H9 (cell line): ENCODE results near the gene MYH7. TPM values are rescaled to one million over a fixed set of nuclear protein-coding genes. Genes with fewer than 3 reads are reported as not detected.

ENCODE experiments used
- DNase-seq: peaks from one replicate; pipeline ENCODE4 v3.0.0-alpha.2; 2017
- H2AFZ ChIP-seq: one replicate; pipeline ENCODE4 v1.6.1; 2013; ENCODE audit warnings: mild to moderate bottlenecking, low read length, control low read depth, moderate library complexity
- H2AK5ac ChIP-seq: 2 replicates; pipeline ENCODE4 v1.6.1; 2013; ENCODE audit warnings: low read length, control low read depth, mixed read lengths; ENCODE audit not compliant: insufficient read length
- H2BK120ac ChIP-seq: one replicate; pipeline ENCODE4 v1.6.1; 2013; ENCODE audit warnings: low read depth, mild to moderate bottlenecking, low read length, control low read depth, inconsistent platforms; ENCODE audit not compliant: poor library complexity, severe bottlenecking
- H2BK12ac ChIP-seq: 2 replicates; pipeline ENCODE4 v1.6.1; 2013; ENCODE audit warnings: low read length, control low read depth, mixed read lengths, low read depth; ENCODE audit not compliant: insufficient read length
- H2BK15ac ChIP-seq: 2 replicates; pipeline ENCODE4 v1.6.1; 2013; ENCODE audit warnings: low read depth, low read length, control low read depth
- H2BK20ac ChIP-seq: one replicate; pipeline ENCODE4 v1.6.1; 2013; ENCODE audit warnings: low read depth, mild to moderate bottlenecking, low read length, control low read depth, inconsistent platforms; ENCODE audit not compliant: poor library complexity, severe bottlenecking
- H2BK5ac ChIP-seq: 2 replicates; pipeline ENCODE4 v1.6.1; 2013; ENCODE audit warnings: low read length, control low read depth, mixed read lengths; ENCODE audit not compliant: insufficient read length
- H3K14ac ChIP-seq: 2 replicates; pipeline ENCODE4 v1.6.1; 2013; ENCODE audit warnings: low read length, control low read depth; ENCODE audit not compliant: insufficient read depth
- H3K18ac ChIP-seq: 2 replicates; pipeline ENCODE4 v1.6.1; 2013; ENCODE audit warnings: low read depth, mild to moderate bottlenecking, mixed read lengths, low read length, control low read depth; ENCODE audit not compliant: insufficient read length
- H3K23ac ChIP-seq: 2 replicates; pipeline ENCODE4 v1.6.1; 2013; ENCODE audit warnings: low read length, control low read depth, mixed read lengths, low read depth; ENCODE audit not compliant: insufficient read length
- H3K23me2 ChIP-seq: 2 replicates; pipeline ENCODE4 v1.6.1; 2013; ENCODE audit warnings: low read depth, mild to moderate bottlenecking, mixed read lengths, low read length, control low read depth; ENCODE audit not compliant: insufficient read length, poor library complexity, severe bottlenecking
- H3K27ac ChIP-seq: 2 replicates; pipeline ENCODE4 v1.5.1; 2013; ENCODE audit warnings: low read length, control low read depth, mixed read lengths, low read depth; ENCODE audit not compliant: insufficient read length
- H3K27me3 ChIP-seq: 2 replicates; pipeline ENCODE4 v1.6.1; 2013; ENCODE audit warnings: low read length, control low read depth, inconsistent platforms; ENCODE audit not compliant: insufficient read depth
- H3K4ac ChIP-seq: 2 replicates; pipeline ENCODE4 v1.6.1; 2013; ENCODE audit warnings: low read depth, mild to moderate bottlenecking, control low read depth, inconsistent platforms, low read length, moderate library complexity
- H3K4me1 ChIP-seq: 2 replicates; pipeline ENCODE4 v1.6.1; 2013; ENCODE audit warnings: low read length, control low read depth, inconsistent platforms; ENCODE audit not compliant: insufficient read depth
- H3K4me2 ChIP-seq: 2 replicates; pipeline ENCODE4 v1.6.1; 2013; ENCODE audit warnings: low read length, control low read depth, mixed read lengths; ENCODE audit not compliant: insufficient read length, insufficient read depth
- H3K56ac ChIP-seq: 2 replicates; pipeline ENCODE4 v1.6.1; 2013; ENCODE audit warnings: low read depth, mild to moderate bottlenecking, mixed read lengths, low read length, control low read depth; ENCODE audit not compliant: insufficient read length
- H3K79me1 ChIP-seq: 2 replicates; pipeline ENCODE4 v1.6.1; 2013; ENCODE audit warnings: low read depth, mild to moderate bottlenecking, moderate library complexity, low read length, control low read depth, inconsistent platforms; ENCODE audit not compliant: insufficient read depth, poor library complexity, severe bottlenecking
- H3K79me2 ChIP-seq: 2 replicates; pipeline ENCODE4 v1.6.1; 2013; ENCODE audit warnings: low read length, control low read depth, inconsistent platforms; ENCODE audit not compliant: insufficient read depth
- H3K9ac ChIP-seq: 2 replicates; pipeline ENCODE4 v1.6.1; 2013; ENCODE audit warnings: low read length, control low read depth, mixed read lengths; ENCODE audit not compliant: insufficient read length; ENCODE audit errors: extremely low read depth
- H3K9me3 ChIP-seq: one replicate; pipeline ENCODE4 v1.6.1; 2013; ENCODE audit warnings: low read depth, low read length, inconsistent platforms; ENCODE audit not compliant: control insufficient read depth
- H3T11ph ChIP-seq: one replicate; pipeline ENCODE4 v1.6.1; 2013; ENCODE audit warnings: mild to moderate bottlenecking, low read length, control low read depth, inconsistent platforms
- H4K20me1 ChIP-seq: one replicate; pipeline ENCODE4 v1.6.1; 2013; ENCODE audit not compliant: control insufficient read depth, insufficient read length, insufficient read depth
- H4K5ac ChIP-seq: 2 replicates; pipeline ENCODE4 v1.6.1; 2013; ENCODE audit warnings: low read depth, mild to moderate bottlenecking, mixed read lengths, low read length, control low read depth; ENCODE audit not compliant: insufficient read length
- H4K8ac ChIP-seq: replicated peaks from 2 replicates; pipeline ENCODE4 v1.6.1; 2013; ENCODE audit warnings: low read length, control low read depth, mixed read lengths, low read depth; ENCODE audit not compliant: insufficient read length
- H4K91ac ChIP-seq: 2 replicates; pipeline ENCODE4 v1.6.1; 2013; ENCODE audit warnings: low read depth, mild to moderate bottlenecking, moderate library complexity, mixed read lengths, low read length, control low read depth; ENCODE audit not compliant: insufficient read length
- H3K27ac Mint-ChIP-seq, 3 experiments: 2 replicates in 2 of 3; 3 replicates in 1 of 3; pipeline ENCODE4 v1.8.0; 2020 to 2021; ENCODE audit warnings: mixed read lengths in 3 of 3, mild to moderate bottlenecking in 1 of 3, moderate library complexity in 1 of 3
- H3K27me3 Mint-ChIP-seq: 2 replicates; pipeline ENCODE4 v1.8.0; 2021; ENCODE audit warnings: low read depth, mild to moderate bottlenecking, moderate library complexity, mixed read lengths
- H3K36me3 Mint-ChIP-seq, 3 experiments: 2 replicates in 2 of 3; 3 replicates in 1 of 3; pipeline ENCODE4 v1.8.0; 2020 to 2021; ENCODE audit warnings: low read depth in 3 of 3, mixed read lengths in 3 of 3; ENCODE audit not compliant: insufficient read depth in 1 of 3
- H3K4me1 Mint-ChIP-seq, 2 experiments: 2 replicates each; pipeline ENCODE4 v1.8.0; 2020; ENCODE audit warnings: mixed read lengths in 2 of 2
- H3K4me3 Mint-ChIP-seq, 2 experiments: 2 replicates in 1 of 2; 3 replicates in 1 of 2; pipeline ENCODE4 v1.8.0; 2020 to 2021; ENCODE audit warnings: mild to moderate bottlenecking in 2 of 2, mixed read lengths in 2 of 2, moderate library complexity in 1 of 2
- H3K9me3 Mint-ChIP-seq, 2 experiments: 2 replicates in 1 of 2; 3 replicates in 1 of 2; pipeline ENCODE4 v1.8.0; 2020; ENCODE audit warnings: mild to moderate bottlenecking in 2 of 2, mixed read lengths in 2 of 2, moderate library complexity in 1 of 2
- WGBS: extraction: QIAGEN DNeasy Blood & Tissue Kit; methylation state at CpG from one replicate; pipeline ENCODE4 v1.1.7; 2013; ENCODE audit warnings: missing lambda C conversion rate, low lambda C conversion rate, mixed read lengths; ENCODE audit not compliant: insufficient read length; ENCODE audit errors: extremely low coverage; 5-methylcytosine and 5-hydroxymethylcytosine counted together
- total RNA-seq: library from RNA; stranded (reverse); gene quantifications from 2 replicates; pipeline ENCODE4 v1.2.1, GENCODE V29; 2021
- TF ChIP-seq, protein P1 (sequence below): fragments of 200-600 bp; sonication (generic); conservative IDR thresholded peaks from 3 replicates; pipeline ENCODE4 v1.8.0; 2021; ENCODE audit warnings: antibody characterized with exemption, mild to moderate bottlenecking

The MYH7 gene
- total RNA-seq, 1 experiment from 2014 or later, result not detected

DNA sequence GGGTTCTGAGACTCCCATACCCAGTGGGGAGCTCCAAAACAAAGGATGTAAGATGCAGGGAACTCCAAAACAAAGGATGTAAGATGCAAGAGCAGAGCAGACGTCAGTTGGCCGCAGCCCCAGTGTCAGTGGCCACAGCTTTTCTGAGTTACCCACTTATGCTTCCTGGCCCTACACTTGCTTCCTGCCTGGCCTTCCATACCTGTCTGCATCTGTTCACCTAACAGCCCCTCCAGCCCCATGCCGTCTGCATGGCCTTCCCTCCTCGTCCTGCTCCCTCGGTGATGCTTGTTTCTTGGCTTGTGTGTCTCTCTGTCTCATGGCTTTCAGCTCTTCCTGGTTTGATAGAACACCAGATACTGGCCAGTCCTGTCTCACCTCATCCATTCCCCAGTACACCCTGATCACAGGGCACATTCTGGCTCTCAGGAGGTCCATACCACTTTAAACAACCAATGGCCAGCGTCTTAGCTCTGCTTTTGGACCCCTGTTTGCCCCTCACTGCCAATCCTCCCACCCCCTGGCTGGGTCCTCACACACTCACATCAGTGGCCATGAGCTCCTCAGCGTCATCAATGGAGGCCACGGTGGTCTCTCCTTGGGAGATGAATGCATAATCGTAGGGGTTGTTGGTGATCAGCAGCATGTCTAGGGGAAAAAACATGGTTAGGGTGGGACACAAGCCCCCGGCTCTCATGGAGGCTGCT is 5.3 kb downstream of the MYH7 start:
- H2BK12ac ChIP-seq, result no peak overlapping the region
- H3K4me1 ChIP-seq, result no peaks in the 10 kb centered on the region; the same call in 1 of the 2 replicates
- H3K79me2 ChIP-seq, result no peaks in the 10 kb centered on the region
- H3K27ac Mint-ChIP-seq, result no peak overlapping the region; a peak in 1 of 7 replicates
- no peak overlapping the region for H4K5ac ChIP-seq
- no peak overlapping the region for H3K4me2 ChIP-seq
- H2BK20ac ChIP-seq, result no peak overlapping the region
- no peak overlapping the region for H2AFZ ChIP-seq
- no peak overlapping the region for H3K27ac ChIP-seq
- H3K27me3 Mint-ChIP-seq, result peaks cover 59% of the 10 kb centered on the region
- DNase-seq, result no peak
- H3K23ac ChIP-seq, result no peak overlapping the region
- H3K36me3 Mint-ChIP-seq, result no peaks in the 10 kb centered on the region
- no peak overlapping the region for H3K4me3 Mint-ChIP-seq
- H3K9ac ChIP-seq, result no peak overlapping the region
- peaks cover 16% of the 10 kb centered on the region in 2 experiments; a peak in 3 of 4 replicates for H3K4me1 Mint-ChIP-seq
- no peak overlapping the region for H3K56ac ChIP-seq
- H4K91ac ChIP-seq, result no peak overlapping the region
- no peaks in the 10 kb centered on the region for H3K27me3 ChIP-seq
- TF ChIP-seq, protein P1, sequence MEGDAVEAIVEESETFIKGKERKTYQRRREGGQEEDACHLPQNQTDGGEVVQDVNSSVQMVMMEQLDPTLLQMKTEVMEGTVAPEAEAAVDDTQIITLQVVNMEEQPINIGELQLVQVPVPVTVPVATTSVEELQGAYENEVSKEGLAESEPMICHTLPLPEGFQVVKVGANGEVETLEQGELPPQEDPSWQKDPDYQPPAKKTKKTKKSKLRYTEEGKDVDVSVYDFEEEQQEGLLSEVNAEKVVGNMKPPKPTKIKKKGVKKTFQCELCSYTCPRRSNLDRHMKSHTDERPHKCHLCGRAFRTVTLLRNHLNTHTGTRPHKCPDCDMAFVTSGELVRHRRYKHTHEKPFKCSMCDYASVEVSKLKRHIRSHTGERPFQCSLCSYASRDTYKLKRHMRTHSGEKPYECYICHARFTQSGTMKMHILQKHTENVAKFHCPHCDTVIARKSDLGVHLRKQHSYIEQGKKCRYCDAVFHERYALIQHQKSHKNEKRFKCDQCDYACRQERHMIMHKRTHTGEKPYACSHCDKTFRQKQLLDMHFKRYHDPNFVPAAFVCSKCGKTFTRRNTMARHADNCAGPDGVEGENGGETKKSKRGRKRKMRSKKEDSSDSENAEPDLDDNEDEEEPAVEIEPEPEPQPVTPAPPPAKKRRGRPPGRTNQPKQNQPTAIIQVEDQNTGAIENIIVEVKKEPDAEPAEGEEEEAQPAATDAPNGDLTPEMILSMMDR, result no peak
- no peaks in the 10 kb centered on the region for H3K9me3 ChIP-seq
- no peaks in the 10 kb centered on the region for H3K79me1 ChIP-seq
- H4K8ac ChIP-seq, result no peak overlapping the region
- H3K4ac ChIP-seq, result no peak overlapping the region
- peaks cover 2% of the 10 kb centered on the region for H3K23me2 ChIP-seq
- no peak overlapping the region for H3T11ph ChIP-seq
- no peak overlapping the region for H3K14ac ChIP-seq
- WGBS, result no CpG with 5 or more reads among the region's 10 CpGs
- H2AK5ac ChIP-seq, result no peak overlapping the region
- no peak overlapping the region for H2BK120ac ChIP-seq
- no peak overlapping the region for H2BK5ac ChIP-seq
- H3K9me3 Mint-ChIP-seq, result no peaks in the 10 kb centered on the region; a peak in 1 of 5 replicates
- H2BK15ac ChIP-seq, result no peak overlapping the region
- no peak overlapping the region for H3K18ac ChIP-seq
- H4K20me1 ChIP-seq, result no peaks in the 10 kb centered on the region
